ENCODE results near the gene HTR5A.

The HTR5A gene

GRCh38 chr7:155073922-155074321 is 3.8 kb downstream of the HTR5A start:
- DNase-seq (ENCODE audit: low spot score), result no peak
- no peak for TF ChIP-seq CTCF (IDR thresholded peaks at IDR 0.05; ENCODE audit: extremely low read depth, insufficient read depth, missing control alignments)
- in situ Hi-C loops (cut with MboI; ENCODE audit: low pct_unique_long_range_greater_than_20kb, low sequenced_read_pairs, unreplicated experiment), result no loop called here

- in situ Hi-C loops (cut with MboI; ENCODE audit: low pct_unique_long_range_greater_than_20kb, low sequenced_read_pairs, unreplicated experiment), result no loop called here
- no peak for DNase-seq (ENCODE audit: low spot score)
- TF ChIP-seq CTCF (IDR thresholded peaks at IDR 0.05; ENCODE audit: extremely low read depth, insufficient read depth, missing control alignments), result no peak
Observed at GRCh38 chr7:155084021-155084420, 13.9 kb downstream of the HTR5A start.

DNA sequence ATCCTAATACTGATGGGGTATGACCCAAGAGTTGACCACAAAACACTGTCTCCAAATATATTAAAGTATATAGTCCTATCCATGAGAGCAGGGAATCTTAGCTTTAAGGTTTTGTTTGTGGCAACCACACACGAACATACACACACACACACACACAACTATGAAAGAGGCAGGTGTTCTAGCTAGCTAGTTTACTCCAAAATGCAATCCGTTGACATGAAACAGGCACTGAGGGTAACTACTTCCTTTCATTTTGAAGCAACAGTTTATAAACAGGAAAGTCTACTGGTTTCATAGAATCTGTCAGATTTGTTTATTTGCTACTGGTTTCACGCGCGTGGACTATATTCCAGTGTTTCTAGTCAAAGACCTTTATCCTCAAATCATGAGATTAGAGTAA is 14.8 kb downstream of the HTR5A start:
- DNase-seq (ENCODE audit: low spot score), result no peak
- in situ Hi-C loops (cut with MboI; ENCODE audit: low pct_unique_long_range_greater_than_20kb, low sequenced_read_pairs, unreplicated experiment), result no loop called here
- TF ChIP-seq CTCF (IDR thresholded peaks at IDR 0.05; ENCODE audit: extremely low read depth, insufficient read depth, missing control alignments), result no peak

- TF ChIP-seq CTCF (IDR thresholded peaks at IDR 0.05; ENCODE audit: extremely low read depth, insufficient read depth, missing control alignments), result no peak
- in situ Hi-C loops (cut with MboI; ENCODE audit: low pct_unique_long_range_greater_than_20kb, low sequenced_read_pairs, unreplicated experiment), result no loop called here
- DNase-seq (ENCODE audit: low spot score), result no peak
Observed at GRCh38 chr7:155090684-155091083, 20.6 kb downstream of the HTR5A start.

GRCh38 chr7:155093596-155093995 is 23.5 kb downstream of the HTR5A start:
- no peak for TF ChIP-seq CTCF (IDR thresholded peaks at IDR 0.05; ENCODE audit: extremely low read depth, insufficient read depth, missing control alignments)
- in situ Hi-C loops (cut with MboI; ENCODE audit: low pct_unique_long_range_greater_than_20kb, low sequenced_read_pairs, unreplicated experiment), result no loop called here
- no peak for DNase-seq (ENCODE audit: low spot score)

DNA sequence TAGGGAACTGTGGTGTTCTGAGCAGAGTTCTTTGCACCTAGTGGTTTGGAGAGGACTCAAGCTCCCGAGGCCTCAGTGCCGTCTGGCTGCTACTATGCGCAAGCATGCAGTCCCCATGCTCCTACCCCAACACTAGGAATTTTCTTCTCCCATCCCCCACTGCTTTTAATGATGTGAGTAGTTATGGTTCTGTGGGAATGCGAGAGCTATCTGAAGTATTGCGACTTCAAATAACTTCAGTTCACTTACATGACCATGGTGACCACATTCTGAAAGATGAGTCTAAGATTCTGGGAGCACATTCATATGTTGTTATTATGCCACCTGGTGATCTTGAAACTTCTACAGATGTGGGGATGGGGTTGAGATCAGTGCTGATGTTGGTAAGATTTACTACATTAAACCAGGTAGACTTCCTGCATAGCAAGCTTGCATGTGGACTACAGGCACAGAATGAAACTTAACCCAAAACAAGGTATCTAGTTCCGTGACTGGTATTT is 24.6 kb downstream of the HTR5A start:
- in situ Hi-C loops (cut with MboI; ENCODE audit: low pct_unique_long_range_greater_than_20kb, low sequenced_read_pairs, unreplicated experiment), result no loop called here
- TF ChIP-seq CTCF (IDR thresholded peaks at IDR 0.05; ENCODE audit: extremely low read depth, insufficient read depth, missing control alignments), result no peak
- no peak for DNase-seq (ENCODE audit: low spot score)

- in situ Hi-C loops (cut with MboI; ENCODE audit: low pct_unique_long_range_greater_than_20kb, low sequenced_read_pairs, unreplicated experiment), result no loop called here
- no peak for TF ChIP-seq CTCF (IDR thresholded peaks at IDR 0.05; ENCODE audit: extremely low read depth, insufficient read depth, missing control alignments)
- DNase-seq (ENCODE audit: low spot score), result no peak
Observed at GRCh38 chr7:155097338-155097737, 27.2 kb downstream of the HTR5A start.
